ENCODE results near the gene CRIM1. TPM values are rescaled to one million over a fixed set of nuclear protein-coding genes. Genes with fewer than 3 reads are reported as not detected.

The CRIM1 gene
- total and polyA plus RNA-seq, 5 experiments from 2014 or later: 0.12 to 2.0 (median 0.88) TPM

DNA sequence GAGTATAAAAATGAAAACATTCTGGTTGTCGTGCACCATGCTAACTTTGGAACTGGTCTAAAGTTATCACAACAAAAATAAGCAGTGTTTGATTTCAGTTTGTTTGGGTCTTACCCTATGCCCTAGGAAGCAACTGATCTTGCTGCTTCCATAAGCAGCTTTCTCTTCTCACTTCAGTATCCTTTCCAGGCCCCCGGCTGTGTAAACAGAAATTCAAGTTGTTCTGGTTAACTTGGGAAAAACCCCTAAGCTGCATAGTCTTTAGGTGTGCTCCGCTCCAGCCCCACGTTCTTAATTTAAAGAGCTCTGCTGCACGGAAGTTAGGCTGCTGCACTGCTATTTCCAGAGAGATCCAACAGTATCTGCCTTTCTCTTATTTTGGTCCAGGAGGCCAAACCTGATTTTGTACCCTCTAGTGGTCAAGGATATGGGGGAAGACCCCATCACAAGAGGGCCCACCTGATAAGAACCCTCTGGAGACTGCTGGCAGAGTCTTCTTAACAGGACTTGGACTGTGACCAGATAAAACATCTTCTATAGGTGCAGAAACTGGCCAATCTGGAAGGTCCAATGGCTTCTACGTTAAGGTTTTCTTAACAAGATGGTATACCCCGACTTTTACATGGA lies 173.3 kb downstream of the CRIM1 start:
- DNase-seq (no peak), ATAC-seq (no peak)
- H3K9me3 Mint-ChIP-seq: peaks cover 0 to 2% (median 0%) of the 10 kb centered on the region in 9 donors
- no peaks in the 10 kb centered on the region for H3K27me3 Mint-ChIP-seq
- peaks cover 0 to 15% (median 1%) of the 10 kb centered on the region in 4 donors for H3K4me1 Mint-ChIP-seq
- peaks cover 3 to 17% (median 11%) of the 10 kb centered on the region in 3 donors for H3K36me3 Mint-ChIP-seq
- H3K27ac Mint-ChIP-seq: peak overlapping the region in 1 of 10 donors; percentile 62
- POLR2A ChIA-PET: no interaction called here
- H3K4me3 Mint-ChIP-seq: no peak overlapping the region

DNA sequence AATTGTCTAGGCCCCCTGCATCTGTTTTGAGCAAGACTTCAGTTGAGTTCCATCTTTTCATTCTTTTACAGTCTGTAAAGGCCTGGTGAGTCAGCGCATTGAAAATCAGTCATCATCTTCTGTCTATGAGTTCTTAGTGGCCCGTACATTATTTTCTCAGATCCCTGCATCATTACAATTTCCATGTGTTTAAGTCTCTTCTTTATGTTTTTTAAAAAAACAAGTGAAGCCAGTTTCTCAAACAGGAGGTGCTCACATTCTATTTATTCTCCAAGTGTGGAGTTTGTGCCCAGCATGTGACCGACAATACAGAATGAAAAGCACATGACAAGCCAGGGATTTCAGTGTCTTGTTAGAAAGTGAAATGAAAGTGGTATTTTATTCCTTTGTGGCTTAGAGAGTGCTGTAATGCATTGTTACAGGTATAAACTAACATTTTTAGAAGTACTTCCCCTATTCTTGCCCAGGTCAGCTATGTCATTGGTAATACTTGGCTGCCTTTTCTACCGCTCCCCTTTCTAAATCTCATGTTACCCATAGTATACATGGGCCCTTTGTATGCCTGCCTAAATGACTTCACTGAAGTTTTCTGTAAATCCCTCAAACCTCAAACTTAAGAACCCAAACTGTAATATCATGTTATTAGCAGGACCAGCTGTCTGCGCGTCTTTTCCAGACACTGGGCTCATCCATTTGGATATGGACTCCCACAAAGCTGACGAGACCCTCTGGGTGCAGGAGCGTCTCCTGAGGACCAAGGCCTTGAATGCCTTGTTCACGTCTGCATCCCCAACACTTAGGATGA lies 174.8 kb downstream of the CRIM1 start:
- Mint-ChIP-seq H3K36me3 (peaks cover 0 to 17% (median 6%) of the 10 kb centered on the region in 3 donors), H3K9me3 (peaks cover 0 to 2% (median 0%) of the 10 kb centered on the region in 9 donors), H3K27ac (no peak overlapping the region), H3K4me3 (no peak overlapping the region), H3K4me1 (peaks cover 0 to 15% (median 1%) of the 10 kb centered on the region in 4 donors), H3K27me3 (no peaks in the 10 kb centered on the region)
- POLR2A ChIA-PET: no interaction called here
- ATAC-seq: no peak
- no peak for DNase-seq

DNA sequence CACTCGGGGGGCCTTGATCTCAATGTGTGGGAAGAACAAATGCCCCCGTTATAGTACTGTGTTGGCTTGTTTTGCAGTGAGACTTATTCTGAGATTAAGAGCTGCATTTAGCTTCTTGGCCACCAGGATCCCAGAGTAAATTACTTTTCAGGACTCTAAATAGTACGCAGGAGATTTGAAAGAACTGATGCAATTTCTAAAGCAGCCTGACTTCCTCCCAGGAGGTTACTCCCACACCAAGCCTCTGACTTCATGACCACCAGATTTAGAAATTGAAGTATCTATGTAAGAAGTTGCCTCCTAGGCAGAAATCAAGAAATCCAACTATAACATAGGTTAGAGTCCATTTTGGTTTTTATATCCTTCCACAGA lies 175.4 kb downstream of the CRIM1 start:
- Mint-ChIP-seq H3K27ac (no peak overlapping the region), H3K4me3 (no peak overlapping the region), H3K36me3 (peaks cover 0 to 16% (median 5%) of the 10 kb centered on the region in 3 donors), H3K27me3 (no peaks in the 10 kb centered on the region), H3K9me3 (peaks cover 0 to 2% (median 0%) of the 10 kb centered on the region in 9 donors), H3K4me1 (peaks cover 0 to 15% (median 1%) of the 10 kb centered on the region in 4 donors)
- no peak for ATAC-seq
- POLR2A ChIA-PET: no interaction called here
- no peak for DNase-seq

DNA sequence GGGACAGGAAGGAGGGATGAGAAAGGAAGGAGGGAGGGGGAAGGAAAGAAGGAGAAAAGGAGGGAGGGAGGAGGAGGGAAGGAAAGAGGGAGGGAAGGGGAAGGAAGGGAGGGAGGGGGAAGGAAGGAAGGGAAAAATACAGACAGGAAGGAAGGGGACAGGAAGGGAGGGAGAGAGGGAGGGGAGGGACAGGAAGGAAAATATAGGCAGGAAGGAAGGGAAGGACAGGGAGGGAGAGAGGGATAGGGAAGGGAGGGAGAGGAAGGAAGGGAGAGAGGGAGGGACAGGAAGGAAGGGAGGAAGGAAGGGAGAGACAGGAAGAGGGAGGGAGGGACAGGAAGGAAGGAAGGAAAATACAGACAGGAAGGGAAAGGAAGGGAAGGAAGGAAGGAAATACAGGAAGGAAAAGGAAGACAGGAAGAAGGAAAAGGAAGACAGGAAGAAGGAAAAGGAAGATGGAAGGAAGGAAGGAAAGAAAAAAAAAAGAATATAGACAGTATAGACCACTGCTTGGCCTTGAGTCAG lies 178.8 kb downstream of the CRIM1 start:
- peaks cover 0 to 8% (median 2%) of the 10 kb centered on the region in 3 donors for H3K36me3 Mint-ChIP-seq
- peaks cover 0 to 9% (median 1%) of the 10 kb centered on the region in 4 donors for H3K4me1 Mint-ChIP-seq
- no peak for ATAC-seq
- DNase-seq: no peak
- peak overlapping the region in 1 of 10 donors; percentile 51 for H3K27ac Mint-ChIP-seq
- POLR2A ChIA-PET: no interaction called here
- no peak overlapping the region for H3K4me3 Mint-ChIP-seq
- H3K9me3 Mint-ChIP-seq: peaks cover 0 to 2% (median 0%) of the 10 kb centered on the region in 9 donors
- no peaks in the 10 kb centered on the region for H3K27me3 Mint-ChIP-seq

DNA sequence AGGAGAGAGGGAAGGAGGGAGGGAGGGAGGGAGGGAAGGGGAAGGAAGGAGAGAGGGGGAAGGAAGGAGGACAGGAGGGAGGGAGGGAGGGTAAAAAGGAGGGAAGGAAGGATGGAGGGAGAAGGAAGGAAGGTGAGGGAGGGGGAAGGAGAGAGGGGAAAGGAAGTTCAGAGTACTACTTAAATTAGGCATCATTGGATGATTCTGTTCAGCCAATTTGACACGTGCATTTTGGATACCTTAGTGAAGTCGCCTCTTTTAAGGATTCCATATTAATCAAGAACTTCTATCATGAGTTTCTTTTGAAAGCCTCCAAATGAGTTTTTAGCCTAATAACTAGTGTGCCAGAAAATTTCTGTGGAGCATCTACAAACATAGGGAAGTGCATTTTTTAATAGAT lies 179.5 kb downstream of the CRIM1 start:
- H3K9me3 Mint-ChIP-seq: peaks cover 0 to 2% (median 0%) of the 10 kb centered on the region in 9 donors

DNA sequence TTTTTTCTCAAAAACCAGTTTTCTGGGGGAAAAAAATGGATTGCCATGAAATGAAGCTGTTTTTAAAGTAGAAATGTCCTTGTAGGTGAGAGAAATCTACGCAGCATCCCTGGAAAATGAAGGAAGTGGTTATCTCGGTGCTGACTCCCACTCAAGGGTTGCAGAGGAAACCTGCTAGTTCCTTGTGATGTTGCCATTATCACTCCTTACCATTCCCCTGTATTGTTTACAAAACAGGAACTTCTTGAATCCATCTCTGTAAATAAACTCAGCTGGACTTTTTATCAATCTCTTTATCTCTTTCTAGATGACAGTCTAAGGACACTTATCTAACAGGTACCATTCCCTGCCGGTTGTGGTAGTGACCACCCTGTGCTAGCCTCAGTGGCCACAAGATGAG lies 181.2 kb downstream of the CRIM1 start:
- ATAC-seq: no peak
- H3K27ac Mint-ChIP-seq: no peak overlapping the region

More for the DNA sequence above, 179.5 kb downstream of the CRIM1 start:
- Mint-ChIP-seq H3K36me3 (peaks cover 0 to 8% (median 2%) of the 10 kb centered on the region in 3 donors), H3K4me3 (no peak overlapping the region), H3K4me1 (peaks cover 0 to 8% (median 1%) of the 10 kb centered on the region in 4 donors), H3K27ac (no peak overlapping the region), H3K27me3 (no peaks in the 10 kb centered on the region)
- DNase-seq: no peak
- POLR2A ChIA-PET: no interaction called here
- ATAC-seq: no peak

DNA sequence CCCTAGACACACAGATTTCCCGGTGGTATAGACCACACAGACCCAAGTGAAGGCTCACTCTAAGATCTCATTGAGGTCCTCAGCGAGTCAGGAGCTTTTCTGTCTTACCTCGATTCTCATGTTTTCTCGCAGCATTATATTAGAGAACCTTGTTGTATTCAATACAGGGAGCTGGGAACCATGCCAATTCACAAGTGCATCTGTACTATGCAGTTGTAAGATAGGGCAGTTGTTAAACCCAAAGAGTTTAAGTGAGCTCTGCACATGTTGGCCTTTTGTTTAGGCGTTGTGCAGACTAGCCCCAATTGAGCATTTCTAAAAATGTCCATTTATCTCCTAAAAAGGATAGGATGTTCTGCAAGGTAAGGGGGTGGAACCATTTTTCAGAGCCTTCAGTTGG lies 182.8 kb downstream of the CRIM1 start:
- peaks cover 0 to 1% (median under 1%) of the 10 kb centered on the region in 4 donors for H3K4me1 Mint-ChIP-seq
- POLR2A ChIA-PET: no interaction called here
- H3K9me3 Mint-ChIP-seq: peaks cover 0 to 2% (median 0%) of the 10 kb centered on the region in 9 donors

More for the DNA sequence above, 181.2 kb downstream of the CRIM1 start:
- POLR2A ChIA-PET: no interaction called here
- Mint-ChIP-seq H3K9me3 (peaks cover 0 to 2% (median 0%) of the 10 kb centered on the region in 9 donors), H3K4me1 (peaks cover 0 to 1% (median under 1%) of the 10 kb centered on the region in 4 donors), H3K27me3 (no peaks in the 10 kb centered on the region), H3K4me3 (no peak overlapping the region), H3K36me3 (peaks cover 0 to 4% (median 2%) of the 10 kb centered on the region in 3 donors)
- DNase-seq: no peak

DNA sequence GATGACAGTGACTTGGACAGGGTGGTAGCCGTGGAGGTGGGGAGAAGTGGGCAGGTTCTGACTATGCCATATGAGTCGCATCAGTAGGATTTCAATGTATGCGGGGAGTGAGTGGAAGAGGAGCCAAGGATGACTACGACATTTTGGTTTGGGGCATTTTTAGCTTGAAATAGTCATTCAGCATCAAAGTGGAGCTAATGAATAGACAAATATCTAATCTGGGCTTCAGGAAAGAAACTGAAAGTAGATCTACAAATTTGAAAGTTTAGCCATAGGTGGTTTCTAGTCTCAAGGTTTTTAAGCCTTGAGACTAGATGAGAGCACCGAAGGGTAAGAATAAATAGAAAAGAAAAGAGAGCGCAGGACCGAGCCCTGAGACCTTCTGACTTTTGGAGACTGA lies 184.1 kb downstream of the CRIM1 start:
- Mint-ChIP-seq H3K27me3 (no peaks in the 10 kb centered on the region), H3K9me3 (no peaks in the 10 kb centered on the region), H3K27ac (no peak overlapping the region), H3K4me3 (no peak overlapping the region), H3K4me1 (no peaks in the 10 kb centered on the region), H3K36me3 (peaks cover 0 to 4% (median 2%) of the 10 kb centered on the region in 3 donors)
- POLR2A ChIA-PET: no interaction called here
- no peak for ATAC-seq
- no peak for DNase-seq

More for the DNA sequence above, 182.8 kb downstream of the CRIM1 start:
- Mint-ChIP-seq H3K36me3 (peaks cover 0 to 2% (median 0%) of the 10 kb centered on the region in 3 donors), H3K27me3 (no peaks in the 10 kb centered on the region), H3K27ac (peak overlapping the region in 2 of 10 donors; percentile 2 to 24), H3K4me3 (no peak overlapping the region)
- no peak for DNase-seq
- ATAC-seq: no peak

DNA sequence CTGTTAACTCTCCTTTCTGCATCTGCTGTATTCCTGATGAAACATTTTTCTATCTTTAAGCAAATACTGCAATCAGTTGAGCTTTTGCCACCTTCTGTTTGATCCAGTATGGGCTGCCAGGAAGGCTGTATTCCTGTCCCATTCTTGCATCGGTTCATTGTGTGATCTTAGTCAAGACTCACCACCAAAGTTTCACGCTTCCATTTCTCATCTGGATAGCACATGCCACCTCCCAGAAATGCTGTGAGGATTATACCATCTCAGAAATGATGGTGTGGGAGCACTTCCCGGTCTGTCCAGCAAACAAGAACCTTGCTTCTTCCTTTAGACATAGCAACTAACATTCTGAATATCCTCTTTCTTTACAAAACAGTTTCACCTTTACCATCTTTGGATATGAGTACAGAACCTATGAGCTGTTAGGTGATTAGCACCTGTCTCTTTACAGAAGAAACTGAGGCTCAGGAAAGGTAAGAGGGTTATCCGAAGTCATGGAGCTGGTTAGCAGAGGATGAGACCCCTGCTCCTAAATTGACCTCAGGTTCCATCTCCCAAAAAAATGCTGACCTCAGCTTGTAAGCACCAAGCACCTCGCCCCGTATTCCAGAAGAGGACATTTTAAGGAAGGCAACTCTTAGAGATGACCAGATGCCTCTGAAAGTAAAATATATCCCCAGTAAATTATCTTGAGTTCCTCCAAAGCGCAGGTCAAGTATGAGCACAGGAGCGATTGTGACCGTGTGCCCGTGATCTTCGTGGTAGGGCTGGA lies 185.6 kb downstream of the CRIM1 start:
- H3K36me3 Mint-ChIP-seq: peaks cover 0 to 5% (median 2%) of the 10 kb centered on the region in 3 donors
- H3K27ac Mint-ChIP-seq: peak overlapping the region in 1 of 10 donors; percentile 11
- H3K9me3 Mint-ChIP-seq: no peaks in the 10 kb centered on the region
- H3K4me1 Mint-ChIP-seq: peaks cover 0 to 2% (median 0%) of the 10 kb centered on the region in 4 donors
- no peak for DNase-seq
- H3K27me3 Mint-ChIP-seq: no peaks in the 10 kb centered on the region
- H3K4me3 Mint-ChIP-seq: no peak overlapping the region
- POLR2A ChIA-PET: no interaction called here
- ATAC-seq: no peak

DNA sequence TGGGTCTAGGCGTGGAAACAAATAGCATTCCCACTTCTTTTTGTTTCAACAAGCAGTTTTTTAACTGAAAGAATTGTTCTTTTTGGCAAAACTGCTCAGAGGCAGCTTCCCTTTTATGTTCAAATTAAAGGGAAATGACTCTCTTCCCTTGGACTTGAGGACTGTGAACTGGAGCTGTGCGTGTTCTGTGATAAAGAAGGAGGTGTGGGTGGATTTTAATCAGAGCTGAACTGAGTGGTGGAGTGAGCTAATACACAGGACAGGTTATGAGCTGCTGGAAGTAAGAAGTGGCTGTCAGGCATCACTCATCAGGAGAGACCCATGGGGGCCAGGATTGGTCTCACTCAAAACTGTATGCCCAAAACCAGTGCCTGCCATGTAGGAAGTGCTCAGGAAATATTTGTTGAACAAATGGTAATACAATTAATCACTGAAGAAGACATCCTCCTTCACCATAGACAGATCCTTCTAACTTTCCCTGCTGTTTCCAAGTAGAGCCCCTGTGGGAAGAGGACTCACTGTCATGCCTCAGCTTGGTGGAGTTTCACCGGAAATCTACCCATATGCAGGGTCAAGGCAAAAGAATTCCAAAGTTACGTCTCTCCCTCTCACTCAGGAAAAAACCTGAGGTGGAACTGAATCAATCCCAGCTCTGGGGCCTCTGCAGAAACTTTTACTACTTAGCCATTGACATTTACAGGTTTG lies 186.5 kb downstream of the CRIM1 start:
- POLR2A ChIA-PET: no interaction called here
- ATAC-seq: no peak

DNA sequence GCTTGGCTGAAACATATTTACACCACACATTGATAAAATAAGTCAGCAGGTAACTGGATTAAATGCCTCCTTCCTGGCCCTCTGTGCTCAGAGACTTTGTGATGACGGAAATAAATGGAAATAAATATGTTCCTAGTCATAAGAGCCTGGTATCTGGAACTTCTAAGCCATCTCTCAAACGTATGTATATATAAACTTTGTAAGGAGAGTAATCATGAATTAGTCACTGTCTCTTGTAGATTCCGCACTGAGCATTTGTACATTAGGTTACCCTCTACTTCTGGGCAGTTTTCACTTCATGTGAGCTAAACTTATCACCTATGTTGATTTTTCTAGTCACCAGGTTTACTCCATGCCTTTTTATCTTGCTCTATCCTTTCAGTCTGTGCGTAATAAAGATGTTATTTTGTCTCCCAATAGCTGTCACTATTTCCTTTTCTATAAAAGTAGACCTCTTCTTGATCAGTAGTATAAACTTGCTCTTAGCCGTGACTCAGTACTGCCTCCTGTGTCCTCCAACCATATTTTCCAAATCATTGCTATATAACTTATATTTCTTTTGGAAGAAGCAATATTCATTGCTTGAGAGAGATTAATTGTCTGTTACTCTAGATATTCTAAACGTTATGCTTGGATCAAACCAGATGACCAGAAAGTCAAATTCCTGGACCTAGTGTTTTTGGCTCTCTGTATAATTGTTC lies 189.2 kb downstream of the CRIM1 start:
- H3K36me3 Mint-ChIP-seq: peaks cover 11 to 20% (median 16%) of the 10 kb centered on the region in 3 donors
- POLR2A ChIA-PET: no interaction called here

More for the DNA sequence above, 186.5 kb downstream of the CRIM1 start:
- Mint-ChIP-seq H3K4me1 (peaks cover 0 to 2% (median 0%) of the 10 kb centered on the region in 4 donors), H3K27me3 (no peaks in the 10 kb centered on the region), H3K27ac (no peak overlapping the region), H3K36me3 (peaks cover 0 to 9% (median 5%) of the 10 kb centered on the region in 3 donors), H3K9me3 (no peaks in the 10 kb centered on the region), H3K4me3 (no peak overlapping the region)
- DNase-seq: no peak

More for the DNA sequence above, 189.2 kb downstream of the CRIM1 start:
- peaks cover 6 to 17% (median 13%) of the 10 kb centered on the region in 4 donors for H3K4me1 Mint-ChIP-seq
- H3K9me3 Mint-ChIP-seq: no peaks in the 10 kb centered on the region
- H3K27ac Mint-ChIP-seq: no peak overlapping the region
- DNase-seq (no peak), ATAC-seq (no peak)
- H3K27me3 Mint-ChIP-seq: no peaks in the 10 kb centered on the region
- H3K4me3 Mint-ChIP-seq: no peak overlapping the region

Data from naive thymus-derived CD8-positive, alpha-beta T cell (primary cell).